ENCODE measurements around the gene UPK3A. TPM values are rescaled to one million over a fixed set of nuclear protein-coding genes. Genes with fewer than 3 reads are reported as not detected.

UPK3A gene
- total RNA-seq, 2 donors from 2014 or later, result not detected

DNA sequence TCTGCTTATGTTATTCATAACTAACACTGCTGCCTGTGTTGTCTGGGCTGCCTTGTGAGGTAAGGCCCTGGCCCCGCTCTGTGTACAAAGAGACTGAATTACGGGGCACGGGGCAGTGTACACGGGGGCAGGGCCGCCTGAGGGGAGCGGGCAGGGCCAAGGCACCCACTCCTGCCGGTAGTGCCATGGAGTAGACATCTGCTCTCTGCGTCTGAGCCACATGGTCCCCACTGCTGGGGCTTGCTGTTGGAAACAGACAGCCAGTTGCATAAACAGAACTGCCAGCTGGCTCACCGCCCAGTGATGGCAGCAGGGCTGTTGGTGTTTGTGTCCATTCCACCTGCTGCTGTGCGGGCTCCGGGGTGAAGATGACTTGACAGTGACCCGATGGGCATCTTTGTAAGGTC lies 44.8 kb downstream of the UPK3A start:
- H3K36me3 ChIP-seq (ENCODE audit: control insufficient read depth, insufficient read depth, low read length), result peaks cover 79% of the 10 kb centered on the region
- TF ChIP-seq, protein P1, sequence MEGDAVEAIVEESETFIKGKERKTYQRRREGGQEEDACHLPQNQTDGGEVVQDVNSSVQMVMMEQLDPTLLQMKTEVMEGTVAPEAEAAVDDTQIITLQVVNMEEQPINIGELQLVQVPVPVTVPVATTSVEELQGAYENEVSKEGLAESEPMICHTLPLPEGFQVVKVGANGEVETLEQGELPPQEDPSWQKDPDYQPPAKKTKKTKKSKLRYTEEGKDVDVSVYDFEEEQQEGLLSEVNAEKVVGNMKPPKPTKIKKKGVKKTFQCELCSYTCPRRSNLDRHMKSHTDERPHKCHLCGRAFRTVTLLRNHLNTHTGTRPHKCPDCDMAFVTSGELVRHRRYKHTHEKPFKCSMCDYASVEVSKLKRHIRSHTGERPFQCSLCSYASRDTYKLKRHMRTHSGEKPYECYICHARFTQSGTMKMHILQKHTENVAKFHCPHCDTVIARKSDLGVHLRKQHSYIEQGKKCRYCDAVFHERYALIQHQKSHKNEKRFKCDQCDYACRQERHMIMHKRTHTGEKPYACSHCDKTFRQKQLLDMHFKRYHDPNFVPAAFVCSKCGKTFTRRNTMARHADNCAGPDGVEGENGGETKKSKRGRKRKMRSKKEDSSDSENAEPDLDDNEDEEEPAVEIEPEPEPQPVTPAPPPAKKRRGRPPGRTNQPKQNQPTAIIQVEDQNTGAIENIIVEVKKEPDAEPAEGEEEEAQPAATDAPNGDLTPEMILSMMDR (conservative IDR thresholded peaks at IDR 0.05), result no peak
- Mint-ChIP-seq H3K4me1 (no peaks in the 10 kb centered on the region), H3K36me3 (ENCODE audit: low read depth) (peaks cover 71% of the 10 kb centered on the region), H3K27me3 (ENCODE audit: insufficient read depth) (no peaks in the 10 kb centered on the region), H3K9me3 (no peaks in the 10 kb centered on the region), H3K27ac (no peak overlapping the region), H3K4me3 (no peak overlapping the region)
- no peak overlapping the region for H3K27ac ChIP-seq (ENCODE audit: low read depth, low read length)
- H3K9me3 ChIP-seq (ENCODE audit: control insufficient read depth, low read length), result no peaks in the 10 kb centered on the region
- WGBS, 2 experiments (ENCODE audit: insufficient coverage in 1 of 2, insufficient read length in 1 of 2), result 94 to 96% methylated on average over 11 to 12 of the region's 12 CpGs
- DNase-seq, result no peak
- no peak overlapping the region for H3K9ac ChIP-seq (ENCODE audit: extremely low read depth, low read length, poor library complexity, severe bottlenecking)
- H3K4me1 ChIP-seq (ENCODE audit: control insufficient read depth, insufficient read depth, low read length), result no peaks in the 10 kb centered on the region
- H3K27me3 ChIP-seq (ENCODE audit: control insufficient read depth, insufficient read depth, low read length, poor library complexity, severe bottlenecking), result no peaks in the 10 kb centered on the region
- H3K4me3 ChIP-seq (ENCODE audit: low read length), result no peak overlapping the region

DNA sequence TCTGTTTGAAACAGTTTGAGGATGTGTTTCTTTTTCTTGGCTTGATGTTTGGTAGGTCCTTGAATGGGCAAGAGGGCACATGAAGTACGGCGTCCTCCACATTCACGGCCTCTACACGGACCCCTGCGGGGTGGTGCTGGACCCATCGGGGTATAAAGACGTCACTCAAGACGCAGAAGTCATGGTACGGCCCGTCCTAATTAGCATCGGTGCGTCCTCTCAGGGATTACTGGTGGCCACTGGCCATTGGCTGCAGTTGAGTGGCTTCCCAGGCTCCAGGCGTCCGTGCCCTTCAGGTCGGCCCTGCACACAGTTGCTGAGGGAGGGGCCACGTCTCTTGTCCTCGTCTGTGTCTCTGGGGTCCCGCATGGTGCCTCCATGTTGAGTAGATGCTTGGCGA lies 45.8 kb downstream of the UPK3A start:
- Mint-ChIP-seq H3K9me3 (no peaks in the 10 kb centered on the region), H3K4me3 (no peak overlapping the region), H3K27me3 (ENCODE audit: insufficient read depth) (no peaks in the 10 kb centered on the region), H3K4me1 (no peaks in the 10 kb centered on the region), H3K36me3 (ENCODE audit: low read depth) (peaks cover 72% of the 10 kb centered on the region), H3K27ac (peak overlapping the region; percentile 26)
- H3K27me3 ChIP-seq (ENCODE audit: control insufficient read depth, insufficient read depth, low read length, poor library complexity, severe bottlenecking), result no peaks in the 10 kb centered on the region
- no peak for DNase-seq
- peaks cover 79% of the 10 kb centered on the region for H3K36me3 ChIP-seq (ENCODE audit: control insufficient read depth, insufficient read depth, low read length)
- TF ChIP-seq, protein P1 (conservative IDR thresholded peaks at IDR 0.05), result no peak
- H3K4me3 ChIP-seq (ENCODE audit: low read length), result no peak overlapping the region
- WGBS, 2 experiments (ENCODE audit: insufficient coverage in 1 of 2, insufficient read length in 1 of 2), result 97% methylated on average over 9 to 19 of the region's 19 CpGs
- H3K9ac ChIP-seq (ENCODE audit: extremely low read depth, low read length, poor library complexity, severe bottlenecking), result no peak overlapping the region
- H3K4me1 ChIP-seq (ENCODE audit: control insufficient read depth, insufficient read depth, low read length), result no peaks in the 10 kb centered on the region
- no peaks in the 10 kb centered on the region for H3K9me3 ChIP-seq (ENCODE audit: control insufficient read depth, low read length)
- H3K27ac ChIP-seq (ENCODE audit: low read depth, low read length), result no peak overlapping the region

GRCh38 chr22:45331486-45331885 lies 46.7 kb downstream of the UPK3A start:
- WGBS, 2 experiments (ENCODE audit: insufficient coverage in 1 of 2, insufficient read length in 1 of 2), result 88 to 96% methylated on average over 9 of the region's 9 CpGs
- H3K27ac Mint-ChIP-seq, result no peak overlapping the region
- TF ChIP-seq, protein P1 (conservative IDR thresholded peaks at IDR 0.05), result no peak
- no peak overlapping the region for H3K4me3 Mint-ChIP-seq
- H3K9me3 Mint-ChIP-seq, result no peaks in the 10 kb centered on the region
- no peaks in the 10 kb centered on the region for H3K27me3 Mint-ChIP-seq (ENCODE audit: insufficient read depth)
- H3K27ac ChIP-seq (ENCODE audit: low read depth, low read length), result no peak overlapping the region
- DNase-seq, result no peak
- no peaks in the 10 kb centered on the region for H3K4me1 ChIP-seq (ENCODE audit: control insufficient read depth, insufficient read depth, low read length)
- H3K4me1 Mint-ChIP-seq, result no peaks in the 10 kb centered on the region
- no peak overlapping the region for H3K4me3 ChIP-seq (ENCODE audit: low read length)
- peaks cover 81% of the 10 kb centered on the region for H3K36me3 ChIP-seq (ENCODE audit: control insufficient read depth, insufficient read depth, low read length)
- no peak overlapping the region for H3K9ac ChIP-seq (ENCODE audit: extremely low read depth, low read length, poor library complexity, severe bottlenecking)
- H3K9me3 ChIP-seq (ENCODE audit: control insufficient read depth, low read length), result no peaks in the 10 kb centered on the region
- peaks cover 72% of the 10 kb centered on the region for H3K36me3 Mint-ChIP-seq (ENCODE audit: low read depth)
- no peaks in the 10 kb centered on the region for H3K27me3 ChIP-seq (ENCODE audit: control insufficient read depth, insufficient read depth, low read length, poor library complexity, severe bottlenecking)

Measured in endodermal cell (in vitro differentiated cells).